Omental fat pad (tissue), 4 donors: ENCODE data around the gene ZGPAT. TPM values are rescaled to one million over a fixed set of nuclear protein-coding genes. Genes with fewer than 3 reads are reported as not detected.

Experiments used
- ATAC-seq: fragments of 150-250 bp; one replicate; pipeline ENCODE4 v1.9.1; 2016; ENCODE audit warnings: mild to moderate bottlenecking, moderate library complexity; ENCODE audit not compliant: low FRiP score
- DNase-seq: peaks from one replicate; pipeline ENCODE4 v3.0.0-alpha.2; 2019; ENCODE audit warnings: low spot score
- total RNA-seq, 4 donors: library from RNA; depleted of rRNA; stranded (reverse); fragments of >200 nt; gene quantifications; one replicate each; pipeline ENCODE4 v1.1.0, GENCODE V29; 2016
- TF ChIP-seq, protein P1 (sequence below), 3 donors: fragments of 450-650 bp; IDR thresholded peaks; one replicate each; pipeline ENCODE4 v1.5.1; 2016 to 2017; ENCODE audit warnings: antibody characterized with exemption in 3 of 3, mild to moderate bottlenecking in 3 of 3, moderate library complexity in 2 of 3

Gene ZGPAT
- total RNA-seq, 4 donors from 2014 or later, result 13.2 to 34.5 (median 20.6) TPM

DNA sequence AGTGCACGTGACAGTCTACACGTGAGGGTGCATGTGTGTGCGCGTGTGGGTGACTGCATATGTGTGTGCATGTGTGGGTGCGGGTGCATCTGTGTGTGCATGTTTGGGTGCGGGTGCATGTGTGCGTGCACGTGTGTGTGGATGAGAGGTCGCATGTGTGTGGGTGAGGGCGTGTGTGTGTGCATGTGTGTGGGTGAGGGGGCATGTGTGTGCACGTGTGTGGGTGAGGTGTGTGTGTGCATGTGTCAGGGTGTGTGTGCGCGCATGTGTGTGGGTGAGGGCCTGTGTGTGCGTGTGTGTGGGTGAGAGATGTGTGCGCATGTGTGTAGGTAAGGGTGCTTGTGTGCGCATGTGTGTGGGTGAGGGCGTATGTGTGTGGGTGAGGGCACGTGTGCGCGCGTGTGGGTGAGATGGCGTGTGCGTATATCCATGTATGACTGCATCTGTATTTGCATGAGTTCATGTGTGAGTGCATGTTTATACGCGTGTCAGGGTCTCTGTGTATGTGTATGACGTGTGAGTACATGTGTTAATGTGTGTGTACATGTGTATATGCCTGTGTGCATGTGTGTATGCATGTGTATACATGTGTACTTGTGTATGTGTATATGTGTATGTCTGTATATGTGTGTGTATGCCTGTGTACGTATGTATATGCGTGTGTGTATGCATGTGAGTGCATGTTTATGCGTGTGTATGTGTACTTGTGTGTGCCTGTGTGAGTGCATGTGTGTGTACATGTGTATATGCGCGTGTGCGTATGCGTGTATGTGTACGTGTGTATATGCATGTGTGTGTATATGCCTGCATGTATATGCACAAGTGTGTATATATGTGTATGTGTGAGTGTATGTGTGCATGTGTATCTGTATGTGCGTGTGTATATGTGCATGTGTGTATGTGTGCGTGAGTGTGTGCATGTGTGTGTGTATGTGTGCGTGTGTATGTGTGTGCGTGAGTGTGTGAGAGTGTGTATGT is 24.6 kb downstream of the ZGPAT start:
- TF ChIP-seq, protein P1, sequence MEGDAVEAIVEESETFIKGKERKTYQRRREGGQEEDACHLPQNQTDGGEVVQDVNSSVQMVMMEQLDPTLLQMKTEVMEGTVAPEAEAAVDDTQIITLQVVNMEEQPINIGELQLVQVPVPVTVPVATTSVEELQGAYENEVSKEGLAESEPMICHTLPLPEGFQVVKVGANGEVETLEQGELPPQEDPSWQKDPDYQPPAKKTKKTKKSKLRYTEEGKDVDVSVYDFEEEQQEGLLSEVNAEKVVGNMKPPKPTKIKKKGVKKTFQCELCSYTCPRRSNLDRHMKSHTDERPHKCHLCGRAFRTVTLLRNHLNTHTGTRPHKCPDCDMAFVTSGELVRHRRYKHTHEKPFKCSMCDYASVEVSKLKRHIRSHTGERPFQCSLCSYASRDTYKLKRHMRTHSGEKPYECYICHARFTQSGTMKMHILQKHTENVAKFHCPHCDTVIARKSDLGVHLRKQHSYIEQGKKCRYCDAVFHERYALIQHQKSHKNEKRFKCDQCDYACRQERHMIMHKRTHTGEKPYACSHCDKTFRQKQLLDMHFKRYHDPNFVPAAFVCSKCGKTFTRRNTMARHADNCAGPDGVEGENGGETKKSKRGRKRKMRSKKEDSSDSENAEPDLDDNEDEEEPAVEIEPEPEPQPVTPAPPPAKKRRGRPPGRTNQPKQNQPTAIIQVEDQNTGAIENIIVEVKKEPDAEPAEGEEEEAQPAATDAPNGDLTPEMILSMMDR (IDR thresholded peaks at IDR 0.05), result no peak
- ATAC-seq (no peak), DNase-seq (no peak)

DNA sequence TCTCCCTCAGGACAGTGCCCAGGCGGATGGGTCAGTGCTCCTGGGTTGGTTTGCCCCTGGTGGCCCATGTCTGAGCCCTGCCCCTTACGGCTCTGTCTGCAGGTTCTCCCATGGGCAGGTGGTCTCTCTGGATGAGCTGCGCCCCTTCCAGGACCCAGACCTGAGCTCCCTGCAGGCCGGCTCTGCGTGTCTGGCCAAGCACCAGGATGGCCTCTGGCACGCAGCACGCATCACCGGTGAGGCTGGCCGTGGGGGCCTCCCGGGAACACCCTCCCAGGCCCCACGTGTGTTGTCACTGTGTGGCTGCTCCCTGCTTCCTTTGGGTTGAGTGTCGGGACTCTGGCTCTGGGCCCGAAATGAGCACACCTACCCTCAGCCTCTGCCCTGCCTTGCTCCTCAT is 25.3 kb downstream of the ZGPAT start:
- DNase-seq (no peak), ATAC-seq (no peak)
- TF ChIP-seq, protein P1 (IDR thresholded peaks at IDR 0.05), result no peak

DNA sequence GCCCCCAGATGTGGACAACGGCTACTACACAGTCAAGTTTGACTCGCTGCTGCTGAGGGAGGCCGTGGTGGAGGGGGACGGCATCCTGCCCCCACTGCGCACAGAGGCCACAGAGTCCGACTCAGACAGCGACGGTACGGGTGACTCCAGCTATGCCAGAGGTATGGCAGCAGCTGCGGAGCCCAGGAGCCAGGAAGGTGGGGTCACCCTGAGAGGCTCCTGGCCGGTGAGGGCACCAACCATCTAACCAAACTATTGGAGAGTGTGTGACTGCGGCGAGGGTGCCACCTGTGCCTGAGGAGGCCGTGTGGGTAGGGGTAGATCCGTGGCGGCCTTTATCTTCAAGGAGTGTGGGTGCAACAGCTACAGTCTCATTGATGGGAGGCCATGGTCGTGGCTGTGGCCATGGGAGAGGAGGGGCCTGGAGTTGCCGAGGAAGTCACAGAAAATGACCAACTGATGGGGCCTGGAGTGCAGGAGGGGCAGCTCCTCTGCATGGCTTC is 25.8 kb downstream of the ZGPAT start:
- DNase-seq (no peak), ATAC-seq (no peak)
- TF ChIP-seq, protein P1 (IDR thresholded peaks at IDR 0.05), result no peak

DNA sequence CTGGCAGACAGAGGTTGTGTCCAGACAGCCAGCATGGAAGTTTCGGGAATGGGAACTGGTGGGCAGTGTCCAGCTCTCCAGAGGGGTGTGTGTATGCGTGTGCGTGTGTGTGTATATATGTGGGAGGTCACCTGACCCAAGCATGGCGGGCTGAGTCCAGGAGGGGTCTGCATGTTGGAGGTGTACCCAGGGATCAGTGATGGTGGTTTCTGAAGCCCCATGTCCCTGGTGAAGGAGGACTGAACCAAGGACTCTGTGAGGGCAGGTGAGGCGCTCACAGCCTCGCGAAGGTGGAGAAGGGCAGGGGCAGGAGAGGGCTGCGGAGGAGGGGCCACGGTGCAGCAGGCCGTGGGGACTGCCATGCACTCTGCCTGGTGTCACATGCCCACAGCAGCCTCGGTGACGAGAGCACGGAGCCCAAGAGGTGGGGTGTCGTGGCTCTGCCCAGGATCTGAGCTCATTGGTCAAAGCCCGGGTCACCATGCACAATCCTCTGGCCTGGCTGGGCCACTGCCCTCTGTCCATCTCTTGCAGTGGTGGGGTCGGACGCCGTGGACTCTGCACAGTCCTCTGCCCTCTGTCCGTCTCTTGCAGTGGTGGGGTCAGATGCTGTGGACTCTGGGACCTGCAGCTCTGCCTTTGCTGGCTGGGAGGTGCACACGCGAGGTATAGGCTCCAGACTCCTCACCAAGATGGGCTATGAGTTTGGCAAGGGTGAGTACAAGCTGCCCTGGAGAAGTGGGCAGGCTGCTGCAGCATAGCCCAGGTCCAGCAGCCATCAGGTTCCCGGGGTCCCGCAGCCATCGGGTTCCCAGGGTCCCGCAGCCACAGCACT is 26.5 kb downstream of the ZGPAT start:
- TF ChIP-seq, protein P1 (IDR thresholded peaks at IDR 0.05), result no peak
- no peak for ATAC-seq
- DNase-seq, result no peak

DNA sequence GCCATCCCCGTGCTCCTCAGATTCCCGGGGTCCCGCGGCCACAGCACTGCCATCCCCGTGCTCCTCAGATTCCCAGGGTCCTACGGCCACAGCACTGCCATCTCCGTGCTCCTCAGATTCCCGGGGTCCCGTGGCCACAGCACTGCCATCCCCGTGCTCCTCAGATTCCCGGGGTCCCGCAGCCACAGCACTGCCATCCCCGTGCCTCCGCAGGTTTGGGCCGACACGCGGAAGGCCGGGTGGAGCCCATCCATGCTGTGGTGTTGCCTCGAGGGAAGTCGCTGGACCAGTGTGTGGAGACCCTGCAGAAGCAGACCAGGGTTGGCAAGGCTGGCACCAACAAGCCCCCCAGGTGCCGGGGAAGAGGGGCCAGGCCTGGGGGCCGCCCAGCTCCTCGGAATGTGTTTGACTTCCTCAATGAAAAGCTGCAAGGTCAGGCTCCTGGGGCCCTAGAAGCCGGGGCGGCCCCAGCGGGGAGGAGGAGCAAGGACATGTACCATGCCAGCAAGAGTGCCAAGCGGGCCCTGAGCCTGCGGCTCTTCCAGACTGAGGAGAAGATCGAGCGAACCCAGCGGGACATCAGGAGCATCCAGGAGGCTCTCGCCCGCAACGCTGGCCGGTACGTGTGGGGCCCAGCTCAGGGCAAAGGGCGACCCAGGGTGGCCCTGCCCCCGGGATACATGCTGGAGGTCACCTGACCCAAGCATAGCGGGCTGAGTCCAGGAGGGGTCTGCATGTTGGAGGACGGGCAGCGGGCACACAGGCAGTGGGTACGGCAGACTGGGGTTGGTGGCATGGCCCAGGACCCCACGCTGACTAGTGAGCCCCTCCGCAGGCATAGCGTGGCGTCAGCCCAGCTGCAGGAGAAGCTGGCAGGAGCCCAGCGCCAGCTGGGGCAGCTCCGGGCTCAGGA is 27.4 kb downstream of the ZGPAT start:
- TF ChIP-seq, protein P1 (IDR thresholded peaks at IDR 0.05), result no peak
- DNase-seq (no peak), ATAC-seq (no peak)
